ENCODE data around the gene CYP24A1. TPM values are rescaled to one million over a fixed set of nuclear protein-coding genes. Genes with fewer than 3 reads are reported as not detected.

The CYP24A1 gene
- total RNA-seq = under 1 TPM in 1 of 2 donors, not detected in 1; 0.13 TPM
- polyA plus RNA-seq (2013, experiment 1 of 2) = 0.14 TPM
- 0.29 TPM for polyA plus RNA-seq (2013, experiment 2 of 2)
- long read RNA-seq, experiment 1 = 0 reads
- long read RNA-seq, experiment 2 = 0 reads
- long read RNA-seq, experiment 3, partial matches to known transcripts = 0 of 2 reads
- long read RNA-seq, experiment 3, other reads (novel, unspliced or antisense) = 2 of 2 reads
- long read RNA-seq, experiment 4 = 0 reads

DNA sequence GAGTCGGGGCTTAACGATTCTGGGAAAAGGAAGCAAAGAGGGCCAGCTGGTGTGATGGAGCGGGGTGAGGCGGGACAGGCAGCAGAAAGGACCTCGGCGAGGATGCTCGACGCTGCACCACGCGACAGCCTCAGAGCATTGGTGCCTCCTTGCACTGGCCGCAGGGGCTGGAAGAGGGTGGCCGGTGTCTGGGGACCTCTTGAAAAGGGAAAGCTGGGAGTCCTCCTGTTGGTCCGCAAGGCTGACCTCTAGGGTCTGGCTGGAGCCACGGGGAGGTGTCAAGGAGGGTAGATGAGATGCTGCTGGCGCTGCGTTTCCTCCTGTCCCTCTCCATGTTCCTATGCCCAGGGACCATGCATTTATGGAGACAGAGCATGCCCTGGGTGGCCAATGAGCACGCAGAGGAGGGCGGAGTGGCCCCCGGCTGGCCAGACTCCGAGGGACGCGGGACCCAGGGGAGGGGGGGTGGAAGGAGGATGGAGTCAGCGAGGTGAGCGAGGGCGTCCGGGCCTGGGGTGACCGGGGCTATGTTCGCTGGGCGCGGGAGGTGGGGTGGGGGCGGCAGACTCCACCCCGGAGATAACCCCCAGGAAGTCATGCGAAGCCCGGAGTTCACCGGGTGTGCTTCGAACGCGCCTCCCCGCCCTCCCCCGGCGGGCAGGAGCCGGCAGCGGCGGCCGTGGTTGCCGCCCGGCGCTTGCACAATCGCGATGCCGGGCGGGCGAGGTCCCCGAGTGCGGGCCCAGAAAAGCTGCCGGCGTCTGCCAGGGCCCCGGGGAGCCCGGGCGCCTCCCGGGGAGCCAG is at the start of gene CYP24A1:
TSS of gene CYP24A1 (minus strand) at position 334 of the 804 bp plus-strand sequence. CDS start 407 bp downstream, outside the sequence.
- TF ChIP-seq, protein P1, sequence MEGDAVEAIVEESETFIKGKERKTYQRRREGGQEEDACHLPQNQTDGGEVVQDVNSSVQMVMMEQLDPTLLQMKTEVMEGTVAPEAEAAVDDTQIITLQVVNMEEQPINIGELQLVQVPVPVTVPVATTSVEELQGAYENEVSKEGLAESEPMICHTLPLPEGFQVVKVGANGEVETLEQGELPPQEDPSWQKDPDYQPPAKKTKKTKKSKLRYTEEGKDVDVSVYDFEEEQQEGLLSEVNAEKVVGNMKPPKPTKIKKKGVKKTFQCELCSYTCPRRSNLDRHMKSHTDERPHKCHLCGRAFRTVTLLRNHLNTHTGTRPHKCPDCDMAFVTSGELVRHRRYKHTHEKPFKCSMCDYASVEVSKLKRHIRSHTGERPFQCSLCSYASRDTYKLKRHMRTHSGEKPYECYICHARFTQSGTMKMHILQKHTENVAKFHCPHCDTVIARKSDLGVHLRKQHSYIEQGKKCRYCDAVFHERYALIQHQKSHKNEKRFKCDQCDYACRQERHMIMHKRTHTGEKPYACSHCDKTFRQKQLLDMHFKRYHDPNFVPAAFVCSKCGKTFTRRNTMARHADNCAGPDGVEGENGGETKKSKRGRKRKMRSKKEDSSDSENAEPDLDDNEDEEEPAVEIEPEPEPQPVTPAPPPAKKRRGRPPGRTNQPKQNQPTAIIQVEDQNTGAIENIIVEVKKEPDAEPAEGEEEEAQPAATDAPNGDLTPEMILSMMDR (conservative IDR thresholded peaks at IDR 0.05) = no peak
- Mint-ChIP-seq H3K9me3 (no peaks in the 10 kb centered on the region), H3K4me3 (peak within 1 kb of the TSS; percentile 55), H3K4me1 (peaks cover 17% of the 10 kb centered on the region), H3K27me3 (ENCODE audit: insufficient read depth) (peaks cover 74% of the 10 kb centered on the region), H3K27ac (no peak within 1 kb of the TSS), H3K36me3 (ENCODE audit: low read depth) (no peaks in the 10 kb centered on the region)
- 2 to 3% methylated on average over 23 to 61 of the region's 61 CpGs for WGBS, 2 experiments (ENCODE audit: insufficient coverage in 1 of 2, insufficient read length in 1 of 2)
- H3K4me3 ChIP-seq (ENCODE audit: low read length) = peak within 1 kb of the TSS; percentile 74
- H3K27me3 ChIP-seq (ENCODE audit: control insufficient read depth, insufficient read depth, low read length, poor library complexity, severe bottlenecking) = peaks cover 80% of the 10 kb centered on the region
- peaks cover 3% of the 10 kb centered on the region for H3K4me1 ChIP-seq (ENCODE audit: control insufficient read depth, insufficient read depth, low read length)
- no peaks in the 10 kb centered on the region for H3K9me3 ChIP-seq (ENCODE audit: control insufficient read depth, low read length)
- peak; percentile 81 for DNase-seq
- no peak within 1 kb of the TSS for H3K9ac ChIP-seq (ENCODE audit: extremely low read depth, low read length, poor library complexity, severe bottlenecking)
- no peak within 1 kb of the TSS for H3K27ac ChIP-seq (ENCODE audit: low read depth, low read length)
- no peaks in the 10 kb centered on the region for H3K36me3 ChIP-seq (ENCODE audit: control insufficient read depth, insufficient read depth, low read length)

DNA sequence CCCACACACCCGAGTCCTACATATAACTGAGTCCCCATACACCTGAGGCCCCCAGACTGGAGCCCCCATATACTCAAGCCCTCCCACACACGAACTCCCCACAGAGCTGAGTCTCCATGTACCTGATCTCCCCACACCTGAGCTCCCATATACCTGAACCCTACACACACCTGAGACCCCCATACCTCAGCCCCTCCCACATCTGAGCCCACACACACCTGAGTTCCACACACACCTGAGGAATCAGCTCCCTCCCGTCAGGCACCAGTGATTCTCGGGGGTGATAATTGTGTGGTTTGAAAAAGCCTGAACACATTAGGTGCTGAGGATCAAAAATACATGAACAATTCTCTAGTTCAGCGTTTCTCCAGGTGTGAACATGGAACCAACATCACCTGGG is 49.5 kb upstream of the CYP24A1 start:
- Histone ChIP-seq H3K9me3 (ENCODE audit: control insufficient read depth, low read length) (no peaks in the 10 kb centered on the region), H3K27ac (ENCODE audit: low read depth, low read length) (no peak overlapping the region), H3K4me3 (ENCODE audit: low read length) (no peak overlapping the region), H3K36me3 (ENCODE audit: control insufficient read depth, insufficient read depth, low read length) (peaks cover 9% of the 10 kb centered on the region), H3K4me1 (ENCODE audit: control insufficient read depth, insufficient read depth, low read length) (peaks cover 8% of the 10 kb centered on the region), H3K9ac (ENCODE audit: extremely low read depth, low read length, poor library complexity, severe bottlenecking) (peak overlapping the region; percentile 9), H3K27me3 (ENCODE audit: control insufficient read depth, insufficient read depth, low read length, poor library complexity, severe bottlenecking) (no peaks in the 10 kb centered on the region)
- TF ChIP-seq, protein P1 (conservative IDR thresholded peaks at IDR 0.05) = no peak
- peak; percentile 62 for DNase-seq
- peaks cover 8% of the 10 kb centered on the region for H3K27me3 Mint-ChIP-seq (ENCODE audit: insufficient read depth)
- H3K4me1 Mint-ChIP-seq = peaks cover 38% of the 10 kb centered on the region
- peak overlapping the region; percentile 81 for H3K27ac Mint-ChIP-seq
- WGBS, 2 experiments (ENCODE audit: insufficient coverage in 1 of 2, insufficient read length in 1 of 2) = 68 to 83% methylated on average over 2 to 5 of the region's 5 CpGs
- peaks cover 10% of the 10 kb centered on the region for H3K36me3 Mint-ChIP-seq (ENCODE audit: low read depth)
- H3K4me3 Mint-ChIP-seq = no peak overlapping the region
- no peaks in the 10 kb centered on the region for H3K9me3 Mint-ChIP-seq

DNA sequence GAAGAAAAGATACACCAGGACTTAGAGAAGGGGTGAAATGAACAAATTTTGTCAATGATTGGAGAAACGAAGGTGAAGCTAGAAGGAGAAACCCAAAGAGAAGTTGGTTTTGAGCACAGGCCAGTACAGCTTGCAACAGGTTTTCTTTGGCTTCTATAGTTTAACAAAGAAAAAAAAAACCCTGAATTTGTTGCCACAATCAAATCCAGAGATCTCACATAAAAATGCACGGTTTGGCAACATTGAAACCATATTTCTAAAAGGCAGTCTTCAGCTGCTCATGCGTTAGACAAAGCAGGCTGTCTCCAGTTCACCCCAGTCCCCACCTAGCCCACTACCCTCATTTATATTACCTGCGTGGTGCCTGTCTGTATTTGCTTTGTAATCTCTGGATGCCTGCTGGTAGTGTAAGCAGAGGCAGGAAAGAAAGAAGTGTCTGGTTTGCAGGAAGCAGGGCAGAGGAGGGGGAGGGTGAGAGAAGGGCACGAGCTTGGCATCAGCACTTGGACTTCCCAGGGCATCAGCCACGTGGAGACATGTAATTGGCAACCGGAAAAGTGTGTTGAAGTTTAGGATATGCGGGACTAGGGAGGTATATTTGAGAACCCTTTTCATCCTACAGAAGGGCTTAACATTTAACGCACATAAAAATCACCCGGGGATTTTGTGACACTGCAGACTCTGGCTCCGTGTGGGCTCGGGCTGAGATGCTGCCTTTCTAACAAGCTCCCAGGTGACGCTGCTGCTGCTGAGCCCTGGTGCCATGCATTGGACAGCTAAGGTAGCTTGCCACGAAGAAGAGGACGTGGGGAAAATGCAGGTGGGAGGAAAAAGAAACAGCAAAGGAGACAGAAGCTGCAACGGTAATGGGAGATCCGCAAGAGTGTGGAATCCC is 48.5 kb upstream of the CYP24A1 start:
- TF ChIP-seq, protein P1 (conservative IDR thresholded peaks at IDR 0.05) = no peak
- Histone ChIP-seq H3K9me3 (ENCODE audit: control insufficient read depth, low read length) (no peaks in the 10 kb centered on the region), H3K27ac (ENCODE audit: low read depth, low read length) (no peak overlapping the region), H3K36me3 (ENCODE audit: control insufficient read depth, insufficient read depth, low read length) (peaks cover 11% of the 10 kb centered on the region), H3K27me3 (ENCODE audit: control insufficient read depth, insufficient read depth, low read length, poor library complexity, severe bottlenecking) (no peaks in the 10 kb centered on the region), H3K9ac (ENCODE audit: extremely low read depth, low read length, poor library complexity, severe bottlenecking) (no peak overlapping the region), H3K4me1 (ENCODE audit: control insufficient read depth, insufficient read depth, low read length) (peaks cover 8% of the 10 kb centered on the region), H3K4me3 (ENCODE audit: low read length) (peak overlapping the region; percentile 24)
- Mint-ChIP-seq H3K4me3 (peak overlapping the region; percentile 14), H3K27ac (peak overlapping the region; percentile 85), H3K36me3 (ENCODE audit: low read depth) (peaks cover 17% of the 10 kb centered on the region), H3K4me1 (peaks cover 38% of the 10 kb centered on the region), H3K9me3 (no peaks in the 10 kb centered on the region), H3K27me3 (ENCODE audit: insufficient read depth) (peaks cover 8% of the 10 kb centered on the region)
- WGBS, 2 experiments (ENCODE audit: insufficient coverage in 1 of 2, insufficient read length in 1 of 2) = 69 to 77% methylated on average over 9 to 17 of the region's 17 CpGs
- DNase-seq = peak; percentile 60
